Activated CD8-positive, alpha-beta T cell treated with anti-CD3 and anti-CD28 coated beads, Interleukin-2, amount 10 ng/mL, durations not matched to agents 7 days and 5 days (primary cell): Measurements from ENCODE around the gene PMM2. TPM values are rescaled to one million over a fixed set of nuclear protein-coding genes. Genes with fewer than 3 reads are reported as not detected.
A peak's percentile ranks its signal among the peaks of the same experiment; 100 is the strongest.
"Not testable (repeated sequence)": the region's sequence is repeated elsewhere in the genome, so short reads cannot be mapped to it uniquely, and the experiment has no call there.

Experiments
- ATAC-seq: fragments of 150-1000 bp; cut with Tn5 transposase; one replicate; pipeline ENCODE4 v1.10.0; 2021; ENCODE audit warnings: moderate library complexity
- CTCF ChIA-PET: fragments of 350-600 bp; sonication (Branson Sonifier 250); formaldehyde crosslinking; loops from one replicate; lab custom pipeline; 2021; ENCODE audit warnings: antibody characterized with exemption; lab: Charles Lee
- POLR2A ChIA-PET: fragments of 350-600 bp; sonication (Branson Sonifier 250); formaldehyde crosslinking; loops from one replicate; lab custom pipeline; 2021; ENCODE audit warnings: antibody characterized with exemption; lab: Charles Lee
- DNase-seq: peaks from one replicate; pipeline ENCODE4 v3.0.0-alpha.2; 2020
- H3K27ac Mint-ChIP-seq: one replicate; pipeline ENCODE4 v1.8.0; 2021; ENCODE audit warnings: mild to moderate bottlenecking, mixed read lengths
- H3K27me3 Mint-ChIP-seq: one replicate; pipeline ENCODE4 v1.8.0; 2021; ENCODE audit warnings: low read depth, mixed read lengths
- H3K36me3 Mint-ChIP-seq: one replicate; pipeline ENCODE4 v1.8.0; 2021; ENCODE audit warnings: low read depth, mixed read lengths
- H3K4me1 Mint-ChIP-seq: one replicate; pipeline ENCODE4 v1.8.0; 2021; ENCODE audit warnings: low read depth, mixed read lengths
- H3K4me3 Mint-ChIP-seq: one replicate; pipeline ENCODE4 v1.8.0; 2021; ENCODE audit warnings: mild to moderate bottlenecking, mixed read lengths
- H3K9me3 Mint-ChIP-seq: one replicate; pipeline ENCODE4 v1.8.0; 2022; ENCODE audit warnings: mixed read lengths; ENCODE audit not compliant: insufficient read depth
- total RNA-seq, 2 experiments: library from RNA; stranded (reverse); gene quantifications; one replicate each; pipeline ENCODE4 v1.2.3, GENCODE V29; 2021

The PMM2 gene
- total RNA-seq, 2 experiments from 2014 or later: 36.9 to 37.6 TPM

- no peak overlapping the region for H3K27ac Mint-ChIP-seq
- ATAC-seq (no peak), DNase-seq (no peak)
- peaks cover 50% of the 10 kb centered on the region for H3K36me3 Mint-ChIP-seq
- no peaks in the 10 kb centered on the region for H3K27me3 Mint-ChIP-seq
- H3K9me3 Mint-ChIP-seq: no peaks in the 10 kb centered on the region
- no peak overlapping the region for H3K4me3 Mint-ChIP-seq
- CTCF ChIA-PET: no interaction called here
- no peaks in the 10 kb centered on the region for H3K4me1 Mint-ChIP-seq
- POLR2A ChIA-PET: no interaction called here
Measured at GRCh38 chr16:8826278-8826879, 28.7 kb downstream of the PMM2 start.

DNA sequence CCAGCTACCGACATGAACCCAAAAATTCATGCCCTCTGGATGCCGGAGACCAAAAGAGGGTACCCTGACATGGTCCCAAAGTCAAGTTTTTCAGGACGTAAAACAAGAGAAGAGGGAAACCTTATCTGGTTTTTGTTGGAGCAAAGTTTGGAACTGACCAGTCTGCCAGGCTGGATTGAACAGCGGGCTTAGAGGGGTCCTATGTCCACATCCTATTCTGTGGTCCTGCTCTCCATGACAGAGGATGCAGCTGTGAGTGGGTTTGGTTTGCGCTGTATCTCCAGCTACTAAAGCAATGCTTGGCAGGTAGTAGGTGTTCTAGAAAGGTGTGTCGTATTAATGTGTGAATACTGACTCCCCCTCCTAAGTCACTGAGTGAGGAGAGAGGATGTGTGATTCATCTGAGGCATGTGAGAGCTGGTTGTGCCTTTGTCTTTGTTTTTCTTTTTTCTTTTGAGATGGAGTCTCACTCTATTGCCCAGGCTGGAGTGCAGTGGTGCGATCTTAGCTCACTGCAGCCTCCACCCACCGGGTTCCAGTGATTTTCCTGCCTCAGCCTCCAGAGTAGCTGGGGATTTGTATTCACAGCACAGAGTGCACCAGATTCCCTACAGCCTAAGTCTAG is 31.0 kb downstream of the PMM2 start:
- ATAC-seq (no peak), DNase-seq (no peak)
- H3K36me3 Mint-ChIP-seq: peaks cover 39% of the 10 kb centered on the region
- no peak overlapping the region for H3K4me3 Mint-ChIP-seq
- H3K9me3 Mint-ChIP-seq: no peaks in the 10 kb centered on the region
- H3K27me3 Mint-ChIP-seq: no peaks in the 10 kb centered on the region
- H3K4me1 Mint-ChIP-seq: peaks cover 14% of the 10 kb centered on the region
- POLR2A ChIA-PET: interaction anchor here (0.9 to 1.4 kb wide), 2 partner anchors 12 to 40 kb away, joined by 3 read pairs; no protein-coding TSS in a partner anchor
- CTCF ChIA-PET: interaction anchor here (1.2 kb wide), 1 partner anchor 9 kb away, joined by 4 read pairs; no protein-coding TSS in a partner anchor
- H3K27ac Mint-ChIP-seq: no peak overlapping the region

GRCh38 chr16:8831450-8831849 is 33.8 kb downstream of the PMM2 start:
- no peaks in the 10 kb centered on the region for H3K9me3 Mint-ChIP-seq
- peaks cover 14% of the 10 kb centered on the region for H3K4me1 Mint-ChIP-seq
- CTCF ChIA-PET: no interaction called here
- H3K36me3 Mint-ChIP-seq: peaks cover 31% of the 10 kb centered on the region
- POLR2A ChIA-PET: interaction anchor here (0.9 kb wide), 1 partner anchor 19 kb away, joined by 3 read pairs; no protein-coding TSS in a partner anchor
- no peaks in the 10 kb centered on the region for H3K27me3 Mint-ChIP-seq
- no peak for ATAC-seq
- H3K4me3 Mint-ChIP-seq: no peak overlapping the region
- no peak overlapping the region for H3K27ac Mint-ChIP-seq
- DNase-seq: no peak

- no peaks in the 10 kb centered on the region for H3K9me3 Mint-ChIP-seq
- no peak overlapping the region for H3K4me3 Mint-ChIP-seq
- no peaks in the 10 kb centered on the region for H3K27me3 Mint-ChIP-seq
- H3K27ac Mint-ChIP-seq: no peak overlapping the region
- ATAC-seq (no peak), DNase-seq (no peak)
- CTCF ChIA-PET: no interaction called here
- POLR2A ChIA-PET: interaction anchor here (0.9 to 1.0 kb wide), 2 partner anchors 18 to 37 kb away, joined by 3 to 4 read pairs; partner anchors contain the start of gene CARHSP1
- H3K4me1 Mint-ChIP-seq: peaks cover 14% of the 10 kb centered on the region
- peaks cover 31% of the 10 kb centered on the region for H3K36me3 Mint-ChIP-seq
Measured at GRCh38 chr16:8831871-8832716, 34.5 kb downstream of the PMM2 start.

DNA sequence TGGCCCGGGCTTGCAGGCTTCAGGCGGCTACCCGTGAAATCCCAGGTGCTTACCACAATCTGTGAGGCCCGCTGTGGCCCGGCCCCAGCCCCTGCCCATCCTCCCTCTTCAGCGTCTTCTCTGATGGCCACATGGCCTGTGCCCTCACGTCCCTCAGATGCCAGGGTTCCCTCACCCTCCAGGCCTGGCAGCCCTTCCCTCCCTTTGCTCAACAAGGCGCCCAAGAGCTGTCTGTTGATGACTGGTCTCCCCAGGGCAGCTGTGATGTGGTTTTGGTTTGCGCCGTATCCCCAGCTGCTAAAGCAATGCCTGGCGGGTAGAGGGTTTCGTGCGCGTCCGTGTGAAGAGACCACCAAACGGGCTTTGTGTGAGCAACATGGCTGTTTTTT is 35.1 kb downstream of the PMM2 start:
- Mint-ChIP-seq H3K4me3 (no peak overlapping the region), H3K27ac (no peak overlapping the region), H3K36me3 (peaks cover 31% of the 10 kb centered on the region), H3K4me1 (peaks cover 14% of the 10 kb centered on the region), H3K9me3 (no peaks in the 10 kb centered on the region), H3K27me3 (no peaks in the 10 kb centered on the region)
- ATAC-seq (no peak), DNase-seq (no peak)
- ChIA-PET POLR2A (interaction anchor here (1.0 kb wide), 1 partner anchor 36 kb away, joined by 4 read pairs; the partner anchor contains the start of gene CARHSP1), CTCF (no interaction called here)

DNA sequence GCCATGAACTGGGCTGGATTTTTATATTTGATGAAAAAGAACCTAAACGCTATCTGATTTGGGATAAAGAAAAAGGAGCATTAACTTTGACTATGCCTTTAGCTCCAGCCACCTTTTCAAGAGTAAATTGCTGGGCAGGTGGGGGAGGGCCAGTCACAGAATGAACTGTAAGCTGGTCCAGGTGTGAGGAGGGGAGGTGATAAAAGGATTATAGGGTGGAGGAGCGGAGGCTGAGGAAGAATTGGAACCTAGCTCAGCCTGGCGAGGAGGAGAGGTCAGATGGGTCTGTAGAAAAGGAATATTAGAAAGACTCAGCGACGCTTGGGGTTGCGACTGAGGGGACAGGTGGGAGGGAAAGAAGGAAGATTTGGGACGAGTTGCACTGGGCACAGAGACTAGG is 39.2 kb downstream of the PMM2 start:
- H3K27me3 Mint-ChIP-seq, H3K9me3 Mint-ChIP-seq, ATAC-seq, H3K27ac Mint-ChIP-seq, DNase-seq, CTCF ChIA-PET, H3K36me3 Mint-ChIP-seq, H3K4me3 Mint-ChIP-seq, POLR2A ChIA-PET: not testable (repeated sequence)
- peaks cover 13% of the 10 kb centered on the region for H3K4me1 Mint-ChIP-seq

GRCh38 chr16:8837594-8837993 is 40.0 kb downstream of the PMM2 start:
- H3K36me3 Mint-ChIP-seq, H3K9me3 Mint-ChIP-seq, H3K27me3 Mint-ChIP-seq, H3K4me1 Mint-ChIP-seq, ATAC-seq, H3K4me3 Mint-ChIP-seq, DNase-seq, CTCF ChIA-PET, POLR2A ChIA-PET, H3K27ac Mint-ChIP-seq: not testable (repeated sequence)

GRCh38 chr16:8842016-8842415 is 44.4 kb downstream of the PMM2 start:
- H3K4me1 Mint-ChIP-seq, H3K27me3 Mint-ChIP-seq, DNase-seq, H3K27ac Mint-ChIP-seq, H3K9me3 Mint-ChIP-seq, H3K4me3 Mint-ChIP-seq, CTCF ChIA-PET, ATAC-seq, POLR2A ChIA-PET: not testable (repeated sequence)
- H3K36me3 Mint-ChIP-seq: peaks cover 10% of the 10 kb centered on the region

DNA sequence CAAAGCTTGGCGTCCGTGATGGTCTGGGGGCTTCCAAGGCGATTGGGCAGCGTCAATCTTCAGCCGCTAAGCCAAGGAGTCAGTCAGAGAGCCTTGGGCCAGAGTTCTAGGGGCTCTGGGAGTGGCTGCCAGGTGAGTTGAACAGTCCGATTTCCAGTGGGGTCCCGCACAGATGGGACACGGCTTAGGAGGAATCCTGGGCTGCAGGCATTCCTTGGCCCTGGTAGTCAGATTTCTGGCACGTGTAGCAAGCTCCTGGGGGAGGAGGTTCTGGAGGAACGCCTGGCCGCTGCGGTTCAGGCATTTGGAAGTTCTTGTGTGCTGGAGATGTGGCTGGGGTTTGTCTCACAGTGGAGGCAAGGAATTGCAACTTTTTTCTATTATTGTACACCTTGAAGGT is 45.7 kb downstream of the PMM2 start:
- POLR2A ChIA-PET, ATAC-seq, DNase-seq, H3K27me3 Mint-ChIP-seq, H3K4me3 Mint-ChIP-seq, H3K27ac Mint-ChIP-seq, CTCF ChIA-PET, H3K9me3 Mint-ChIP-seq, H3K4me1 Mint-ChIP-seq: not testable (repeated sequence)
- peaks cover 20% of the 10 kb centered on the region for H3K36me3 Mint-ChIP-seq

GRCh38 chr16:8845699-8846298 is 48.2 kb downstream of the PMM2 start:
- peaks cover 40% of the 10 kb centered on the region for H3K36me3 Mint-ChIP-seq
- no peaks in the 10 kb centered on the region for H3K27me3 Mint-ChIP-seq
- ATAC-seq (no peak), DNase-seq (no peak)
- H3K4me1 Mint-ChIP-seq: peaks cover 9% of the 10 kb centered on the region
- peak overlapping the region; percentile 11 for H3K27ac Mint-ChIP-seq
- POLR2A ChIA-PET: no interaction called here
- CTCF ChIA-PET: no interaction called here
- H3K9me3 Mint-ChIP-seq: no peaks in the 10 kb centered on the region
- no peak overlapping the region for H3K4me3 Mint-ChIP-seq

GRCh38 chr16:8846401-8846932 is 48.8 kb downstream of the PMM2 start:
- no peak for ATAC-seq
- ChIA-PET CTCF (no interaction called here), POLR2A (no interaction called here)
- H3K36me3 Mint-ChIP-seq: peaks cover 43% of the 10 kb centered on the region
- H3K4me3 Mint-ChIP-seq: no peak overlapping the region
- no peaks in the 10 kb centered on the region for H3K27me3 Mint-ChIP-seq
- DNase-seq: no peak
- H3K9me3 Mint-ChIP-seq: no peaks in the 10 kb centered on the region
- H3K4me1 Mint-ChIP-seq: peaks cover 14% of the 10 kb centered on the region
- H3K27ac Mint-ChIP-seq: no peak overlapping the region
